GM12878 (cell line): Measurements from ENCODE around the gene MS4A6E. TPM values are rescaled to one million over a fixed set of nuclear protein-coding genes. Genes with fewer than 3 reads are reported as not detected.
A peak's percentile ranks its signal among the peaks of the same experiment; 100 is the strongest.

Experiments used
- ATAC-seq: fragments of 200-7000 bp; cut with Tn5 transposase; 3 replicates; pipeline ENCODE4 v1.9.1; 2020; ENCODE audit warnings: mild to moderate bottlenecking, moderate library complexity
- BruUV-seq: library from RNA; stranded (reverse); fragments of 400-500 nt; replicated peaks from 2 replicates; lab custom pipeline; 2021; lab: Mats Ljungman, UMichigan
- CTCF ChIA-PET: fragments of 300-600 bp; sonication (Branson Sonifier 250); formaldehyde crosslinking; extraction: SDS; loops from one replicate; lab custom pipeline; 2021; ENCODE audit warnings: inconsistent platforms; lab: Yijun Ruan, JAX
- POLR2A ChIA-PET: fragments of 350-600 bp; formaldehyde crosslinking; extraction: SDS; loops from one replicate; lab custom pipeline; 2021; ENCODE audit warnings: inconsistent platforms; lab: Charles Lee
- RAD21 ChIA-PET: fragments of 300-600 bp; sonication (Branson Sonifier 250); formaldehyde crosslinking; loops from one replicate; lab custom pipeline; 2023; ENCODE audit warnings: antibody characterized with exemption; ENCODE audit not compliant: unreplicated experiment; lab: Charles Lee
- SMC1A ChIA-PET: fragments of 300-600 bp; sonication (Branson Sonifier 250); formaldehyde crosslinking; loops from one replicate; lab custom pipeline; 2023; ENCODE audit not compliant: unreplicated experiment, uncharacterized antibody; lab: Charles Lee
- DNase-seq: peaks from one replicate; pipeline ENCODE4 v3.0.0-alpha.2; 2011; ENCODE audit warnings: low read depth, low spot score
- FAIRE-seq: peaks from 3 replicates; lab custom pipeline; 2011; peaks lifted over from hg19 to GRCh38; lab: Jason Lieb, UNC
- H2AFZ ChIP-seq: 2 replicates; pipeline ENCODE4 v1.6.0; 2011; ENCODE audit warnings: low read depth, low read length, control low read depth; ENCODE audit not compliant: control insufficient read depth
- H3K27ac ChIP-seq: 2 replicates; pipeline ENCODE4 v1.5.1; 2011; ENCODE audit warnings: control low read depth; ENCODE audit not compliant: control insufficient read depth, insufficient read depth
- H3K27me3 ChIP-seq, 2 experiments: replicated peaks in 1 of 2; 2 replicates each; pipeline versions ENCODE4 v1.6.0 to v1.6.1; 2011; ENCODE audit warnings: low read length in 1 of 2; ENCODE audit not compliant: control insufficient read depth in 2 of 2, insufficient read depth in 2 of 2
- H3K36me3 ChIP-seq, 2 experiments: 2 replicates each; pipeline ENCODE4 v1.5.1; 2011; ENCODE audit warnings: low read length in 1 of 2; ENCODE audit not compliant: control insufficient read depth in 2 of 2, insufficient read depth in 2 of 2
- H3K4me1 ChIP-seq: 2 replicates; pipeline ENCODE4 v1.6.1; 2011; ENCODE audit warnings: mild to moderate bottlenecking, low read length, moderate library complexity, mixed read lengths; ENCODE audit not compliant: control insufficient read depth, insufficient read depth
- H3K4me2 ChIP-seq: 2 replicates; pipeline ENCODE4 v1.6.0; 2011; ENCODE audit warnings: control low read depth; ENCODE audit not compliant: control insufficient read depth, insufficient read depth
- H3K4me3 ChIP-seq: fragments of 200-600 bp; sonication (generic); 2 replicates; pipeline ENCODE4 v1.5.1; 2016
- H3K79me2 ChIP-seq: 2 replicates; pipeline ENCODE4 v1.6.0; 2011; ENCODE audit warnings: low read length; ENCODE audit not compliant: control insufficient read depth, insufficient read depth
- H3K9ac ChIP-seq: 2 replicates; pipeline ENCODE4 v1.8.0; 2011; ENCODE audit warnings: low read length, control low read depth, mixed read lengths; ENCODE audit not compliant: control insufficient read depth, insufficient read depth
- H3K9me3 ChIP-seq: replicated peaks from 3 replicates; pipeline ENCODE4 v1.5.1; 2011; ENCODE audit warnings: mild to moderate bottlenecking, low read length; ENCODE audit not compliant: control insufficient read depth, insufficient read depth
- H4K20me1 ChIP-seq: 2 replicates; pipeline ENCODE4 v1.6.0; 2011; ENCODE audit not compliant: control insufficient read depth, insufficient read depth
- BRCA1 ChIP-seq: IDR thresholded peaks from 2 replicates; pipeline ENCODE4 v1.6.1; 2011; ENCODE audit warnings: low read depth, low read length, improper control_type of control experiment
- CHD2 ChIP-seq: IDR thresholded peaks from 2 replicates; pipeline ENCODE4 v1.6.1; 2011; ENCODE audit warnings: low read depth, low read length, improper control_type of control experiment, borderline replicate concordance
- E4F1 ChIP-seq: fragments of 450-650 bp; IDR thresholded peaks from 2 replicates; pipeline ENCODE4 v1.6.1; 2018; ENCODE audit warnings: borderline replicate concordance, mild to moderate bottlenecking; ENCODE audit not compliant: partially characterized antibody
- EP300 ChIP-seq, 2 experiments: fragments of 150-350 bp in 1 of 2; IDR thresholded peaks; 2 replicates each; pipeline ENCODE4 v1.6.1; 2011 to 2012; ENCODE audit warnings: low read depth in 2 of 2, low read length in 2 of 2, borderline replicate concordance in 1 of 2, improper control_type of control experiment in 1 of 2, inconsistent platforms in 1 of 2; ENCODE audit not compliant: control insufficient read depth in 1 of 2
- HCFC1 ChIP-seq: fragments of 150-350 bp; IDR thresholded peaks from 2 replicates; pipeline ENCODE4 v1.6.1; 2014; ENCODE audit warnings: low read length
- MTA3 ChIP-seq: IDR thresholded peaks from 2 replicates; pipeline ENCODE4 v1.6.1; 2012; ENCODE audit warnings: low read length, inconsistent platforms, borderline replicate concordance
- NR2C2 ChIP-seq: IDR thresholded peaks from 2 replicates; pipeline ENCODE4 v1.6.1; 2011; ENCODE audit warnings: borderline replicate concordance, low read depth; ENCODE audit not compliant: control insufficient read depth, insufficient read length
- RAD21 ChIP-seq: IDR thresholded peaks from 2 replicates; pipeline ENCODE4 v1.6.1; 2011; ENCODE audit warnings: mild to moderate bottlenecking, low read depth, low read length, moderate library complexity; ENCODE audit not compliant: insufficient read depth
- RCOR1 ChIP-seq: conservative IDR thresholded peaks from 2 replicates; pipeline ENCODE4 v1.6.1; 2012; ENCODE audit warnings: low read depth, low read length, improper control_type of control experiment
- REST ChIP-seq: IDR thresholded peaks from 2 replicates; pipeline ENCODE4 v1.6.1; 2012; ENCODE audit warnings: mild to moderate bottlenecking, low read depth, low read length
- SMAD5 ChIP-seq: IDR thresholded peaks from 2 replicates; pipeline ENCODE4 v1.6.1; 2016; ENCODE audit warnings: antibody characterized with exemption, low read depth
- SMC3 ChIP-seq: IDR thresholded peaks from 2 replicates; pipeline ENCODE4 v1.6.1; 2011; ENCODE audit warnings: low read length, improper control_type of control experiment, borderline replicate concordance
- YY1 ChIP-seq: IDR thresholded peaks from 2 replicates; pipeline ENCODE4 v1.6.1; 2011; ENCODE audit warnings: low read depth, mild to moderate bottlenecking, low read length
- ZBTB33 ChIP-seq: fragments of 450-650 bp; IDR thresholded peaks from 2 replicates; pipeline ENCODE4 v1.6.1; 2017; ENCODE audit warnings: mild to moderate bottlenecking
- in situ Hi-C: fragments of 300-500 bp; cut with MboI; formaldehyde crosslinking; loops from 9 replicates; pipeline ENCODE4 v1.14.3; 2018; ENCODE audit warnings: mixed read lengths
- intact Hi-C: fragments of 100-400 bp; cut with micrococcal nuclease; formaldehyde crosslinking; loops from one replicate; pipeline ENCODE4 v1.14.2; 2022; ENCODE audit not compliant: unreplicated experiment
- polyA plus RNA-seq, 11 experiments: library from polyadenylated mRNA; depleted of rRNA in 4 of 11; unstranded in 6 of 11; stranded (reverse) in 5 of 11; fragments of >200 nt; fragmentation: Nextera tagmentation in 4 of 11; fragmentation: Illumina TruSeq in 1 of 11; extraction: Ambion mirVana in 4 of 11; extraction: Trizol in 1 of 11; gene quantifications; 1 replicate in 1 of 11; 2 replicates in 10 of 11; pipeline versions ENCODE4 v1.2.1 to v1.2.3, GENCODE V29; 2011 to 2016; ENCODE audit warnings: inconsistent platforms in 2 of 11, missing spikeins in 2 of 11, low read depth in 1 of 11
- total RNA-seq, 4 experiments: library from RNA; depleted of rRNA in 3 of 4; stranded (reverse); fragments of >200 nt in 3 of 4; fragmentation: Illumina TruSeq in 1 of 4; extraction: Trizol in 1 of 4; gene quantifications; 2 replicates each; pipeline versions ENCODE4 v1.2.1 to v1.2.3, GENCODE V29; 2013 to 2021

Gene MS4A6E
- total and polyA plus RNA-seq, 10 of the 15 experiments (the other 5 are each of a cell fraction or from before 2014, with no cell fraction given) = 0.14 to 0.86 (median 0.47) TPM; not detected in 5

GRCh38 chr11:60345489-60345888 lies 18.4 kb downstream of the MS4A6E start:
- DNase-seq = no peak
- Histone ChIP-seq H4K20me1 (no peaks in the 10 kb centered on the region), H3K4me1 (peaks cover 11% of the 10 kb centered on the region), H3K27me3 (no peaks in the 10 kb centered on the region), H3K4me3 (no peak overlapping the region), H3K9me3 (no peaks in the 10 kb centered on the region; the same call in 2 of the 3 replicates), H2AFZ (no peak overlapping the region), H3K79me2 (no peaks in the 10 kb centered on the region), H3K9ac (no peak overlapping the region), H3K36me3 (no peaks in the 10 kb centered on the region), H3K27ac (no peak overlapping the region), H3K4me2 (no peak overlapping the region)
- no TSS peak for BruUV-seq
- FAIRE-seq = peak; percentile 44
- RAD21 ChIA-PET = interaction anchor here (0.7 to 4.5 kb wide), 13 partner anchors 11 to 273 kb away, joined by 3 to 83 read pairs (median 5); no protein-coding TSS in a partner anchor
- SMC1A ChIA-PET = interaction anchor here (0.8 to 6.6 kb wide), 26 partner anchors 9 to 522 kb away, joined by 3 to 116 read pairs (median 4); no protein-coding TSS in a partner anchor
- intact Hi-C loops (loop anchor here (1.0 to 10.0 kb wide), 3 partner anchors 80 to 521 kb away; no protein-coding TSS in a partner anchor), in situ Hi-C loops (no loop called here)
- peak; percentile 87 for ATAC-seq
- POLR2A ChIA-PET = interaction anchor here (1.0 kb wide), 1 partner anchor 10 kb away, joined by 3 read pairs; no protein-coding TSS in a partner anchor
- CTCF ChIA-PET = interaction anchor here (0.6 to 9.9 kb wide), 51 partner anchors 8 to 529 kb away, joined by 3 to 200 read pairs (median 4); partner anchors contain the start of genes MS4A15 and MS4A7
- no peak for TF ChIP-seq BRCA1
- no peak for TF ChIP-seq CHD2
- TF ChIP-seq RAD21 = peak; percentile 64
- peak; percentile 29; the same call in 1 of the 2 replicates for TF ChIP-seq YY1
- TF ChIP-seq SMC3 = peak; percentile 78
- TF ChIP-seq EP300 (IDR thresholded peaks at IDR 0.05; ENCODE audit: borderline replicate concordance in 1 of 2, control insufficient read depth in 1 of 2, low read depth in 2 of 2, low read length in 2 of 2) = no peak
- no peak for TF ChIP-seq REST
- TF ChIP-seq HCFC1 = no peak
- no peak for TF ChIP-seq SMAD5
- TF ChIP-seq MTA3 = no peak
- no peak for TF ChIP-seq NR2C2
- no peak for TF ChIP-seq RCOR1
- no peak for TF ChIP-seq E4F1
- TF ChIP-seq ZBTB33 = no peak
